H9 (cell line): ENCODE results near the gene SSBP2. TPM values are rescaled to one million over a fixed set of nuclear protein-coding genes. Genes with fewer than 3 reads are reported as not detected.

Experiments
- DNase-seq: peaks from one replicate; pipeline ENCODE4 v3.0.0-alpha.2; 2017
- H2AFZ ChIP-seq: one replicate; pipeline ENCODE4 v1.6.1; 2013; ENCODE audit warnings: mild to moderate bottlenecking, low read length, control low read depth, moderate library complexity
- H2AK5ac ChIP-seq: 2 replicates; pipeline ENCODE4 v1.6.1; 2013; ENCODE audit warnings: low read length, control low read depth, mixed read lengths; ENCODE audit not compliant: insufficient read length
- H2BK120ac ChIP-seq: one replicate; pipeline ENCODE4 v1.6.1; 2013; ENCODE audit warnings: low read depth, mild to moderate bottlenecking, low read length, control low read depth, inconsistent platforms; ENCODE audit not compliant: poor library complexity, severe bottlenecking
- H2BK12ac ChIP-seq: 2 replicates; pipeline ENCODE4 v1.6.1; 2013; ENCODE audit warnings: low read length, control low read depth, mixed read lengths, low read depth; ENCODE audit not compliant: insufficient read length
- H2BK15ac ChIP-seq: 2 replicates; pipeline ENCODE4 v1.6.1; 2013; ENCODE audit warnings: low read depth, low read length, control low read depth
- H2BK20ac ChIP-seq: one replicate; pipeline ENCODE4 v1.6.1; 2013; ENCODE audit warnings: low read depth, mild to moderate bottlenecking, low read length, control low read depth, inconsistent platforms; ENCODE audit not compliant: poor library complexity, severe bottlenecking
- H2BK5ac ChIP-seq: 2 replicates; pipeline ENCODE4 v1.6.1; 2013; ENCODE audit warnings: low read length, control low read depth, mixed read lengths; ENCODE audit not compliant: insufficient read length
- H3K14ac ChIP-seq: 2 replicates; pipeline ENCODE4 v1.6.1; 2013; ENCODE audit warnings: low read length, control low read depth; ENCODE audit not compliant: insufficient read depth
- H3K18ac ChIP-seq: 2 replicates; pipeline ENCODE4 v1.6.1; 2013; ENCODE audit warnings: low read depth, mild to moderate bottlenecking, mixed read lengths, low read length, control low read depth; ENCODE audit not compliant: insufficient read length
- H3K23ac ChIP-seq: 2 replicates; pipeline ENCODE4 v1.6.1; 2013; ENCODE audit warnings: low read length, control low read depth, mixed read lengths, low read depth; ENCODE audit not compliant: insufficient read length
- H3K23me2 ChIP-seq: 2 replicates; pipeline ENCODE4 v1.6.1; 2013; ENCODE audit warnings: low read depth, mild to moderate bottlenecking, mixed read lengths, low read length, control low read depth; ENCODE audit not compliant: insufficient read length, poor library complexity, severe bottlenecking
- H3K27ac ChIP-seq: 2 replicates; pipeline ENCODE4 v1.5.1; 2013; ENCODE audit warnings: low read length, control low read depth, mixed read lengths, low read depth; ENCODE audit not compliant: insufficient read length
- H3K27me3 ChIP-seq: 2 replicates; pipeline ENCODE4 v1.6.1; 2013; ENCODE audit warnings: low read length, control low read depth, inconsistent platforms; ENCODE audit not compliant: insufficient read depth
- H3K4ac ChIP-seq: 2 replicates; pipeline ENCODE4 v1.6.1; 2013; ENCODE audit warnings: low read depth, mild to moderate bottlenecking, control low read depth, inconsistent platforms, low read length, moderate library complexity
- H3K4me1 ChIP-seq: 2 replicates; pipeline ENCODE4 v1.6.1; 2013; ENCODE audit warnings: low read length, control low read depth, inconsistent platforms; ENCODE audit not compliant: insufficient read depth
- H3K4me2 ChIP-seq: 2 replicates; pipeline ENCODE4 v1.6.1; 2013; ENCODE audit warnings: low read length, control low read depth, mixed read lengths; ENCODE audit not compliant: insufficient read length, insufficient read depth
- H3K56ac ChIP-seq: 2 replicates; pipeline ENCODE4 v1.6.1; 2013; ENCODE audit warnings: low read depth, mild to moderate bottlenecking, mixed read lengths, low read length, control low read depth; ENCODE audit not compliant: insufficient read length
- H3K79me1 ChIP-seq: 2 replicates; pipeline ENCODE4 v1.6.1; 2013; ENCODE audit warnings: low read depth, mild to moderate bottlenecking, moderate library complexity, low read length, control low read depth, inconsistent platforms; ENCODE audit not compliant: insufficient read depth, poor library complexity, severe bottlenecking
- H3K79me2 ChIP-seq: 2 replicates; pipeline ENCODE4 v1.6.1; 2013; ENCODE audit warnings: low read length, control low read depth, inconsistent platforms; ENCODE audit not compliant: insufficient read depth
- H3K9ac ChIP-seq: 2 replicates; pipeline ENCODE4 v1.6.1; 2013; ENCODE audit warnings: low read length, control low read depth, mixed read lengths; ENCODE audit not compliant: insufficient read length; ENCODE audit errors: extremely low read depth
- H3K9me3 ChIP-seq: one replicate; pipeline ENCODE4 v1.6.1; 2013; ENCODE audit warnings: low read depth, low read length, inconsistent platforms; ENCODE audit not compliant: control insufficient read depth
- H3T11ph ChIP-seq: one replicate; pipeline ENCODE4 v1.6.1; 2013; ENCODE audit warnings: mild to moderate bottlenecking, low read length, control low read depth, inconsistent platforms
- H4K20me1 ChIP-seq: one replicate; pipeline ENCODE4 v1.6.1; 2013; ENCODE audit not compliant: control insufficient read depth, insufficient read length, insufficient read depth
- H4K5ac ChIP-seq: 2 replicates; pipeline ENCODE4 v1.6.1; 2013; ENCODE audit warnings: low read depth, mild to moderate bottlenecking, mixed read lengths, low read length, control low read depth; ENCODE audit not compliant: insufficient read length
- H4K8ac ChIP-seq: replicated peaks from 2 replicates; pipeline ENCODE4 v1.6.1; 2013; ENCODE audit warnings: low read length, control low read depth, mixed read lengths, low read depth; ENCODE audit not compliant: insufficient read length
- H4K91ac ChIP-seq: 2 replicates; pipeline ENCODE4 v1.6.1; 2013; ENCODE audit warnings: low read depth, mild to moderate bottlenecking, moderate library complexity, mixed read lengths, low read length, control low read depth; ENCODE audit not compliant: insufficient read length
- H3K27ac Mint-ChIP-seq, 3 experiments: 2 replicates in 2 of 3; 3 replicates in 1 of 3; pipeline ENCODE4 v1.8.0; 2020 to 2021; ENCODE audit warnings: mixed read lengths in 3 of 3, mild to moderate bottlenecking in 1 of 3, moderate library complexity in 1 of 3
- H3K27me3 Mint-ChIP-seq: 2 replicates; pipeline ENCODE4 v1.8.0; 2021; ENCODE audit warnings: low read depth, mild to moderate bottlenecking, moderate library complexity, mixed read lengths
- H3K36me3 Mint-ChIP-seq, 3 experiments: 2 replicates in 2 of 3; 3 replicates in 1 of 3; pipeline ENCODE4 v1.8.0; 2020 to 2021; ENCODE audit warnings: low read depth in 3 of 3, mixed read lengths in 3 of 3; ENCODE audit not compliant: insufficient read depth in 1 of 3
- H3K4me1 Mint-ChIP-seq, 2 experiments: 2 replicates each; pipeline ENCODE4 v1.8.0; 2020; ENCODE audit warnings: mixed read lengths in 2 of 2
- H3K4me3 Mint-ChIP-seq, 2 experiments: 2 replicates in 1 of 2; 3 replicates in 1 of 2; pipeline ENCODE4 v1.8.0; 2020 to 2021; ENCODE audit warnings: mild to moderate bottlenecking in 2 of 2, mixed read lengths in 2 of 2, moderate library complexity in 1 of 2
- H3K9me3 Mint-ChIP-seq, 2 experiments: 2 replicates in 1 of 2; 3 replicates in 1 of 2; pipeline ENCODE4 v1.8.0; 2020; ENCODE audit warnings: mild to moderate bottlenecking in 2 of 2, mixed read lengths in 2 of 2, moderate library complexity in 1 of 2
- CTCF ChIP-seq: fragments of 200-600 bp; sonication (generic); conservative IDR thresholded peaks from 3 replicates; pipeline ENCODE4 v1.8.0; 2021; ENCODE audit warnings: antibody characterized with exemption, mild to moderate bottlenecking
- WGBS: extraction: QIAGEN DNeasy Blood & Tissue Kit; methylation state at CpG from one replicate; pipeline ENCODE4 v1.1.7; 2013; ENCODE audit warnings: missing lambda C conversion rate, low lambda C conversion rate, mixed read lengths; ENCODE audit not compliant: insufficient read length; ENCODE audit errors: extremely low coverage; 5-methylcytosine and 5-hydroxymethylcytosine counted together
- total RNA-seq: library from RNA; stranded (reverse); gene quantifications from 2 replicates; pipeline ENCODE4 v1.2.1, GENCODE V29; 2021

SSBP2 gene
- total RNA-seq, 1 experiment from 2014 or later = 35.6 TPM

DNA sequence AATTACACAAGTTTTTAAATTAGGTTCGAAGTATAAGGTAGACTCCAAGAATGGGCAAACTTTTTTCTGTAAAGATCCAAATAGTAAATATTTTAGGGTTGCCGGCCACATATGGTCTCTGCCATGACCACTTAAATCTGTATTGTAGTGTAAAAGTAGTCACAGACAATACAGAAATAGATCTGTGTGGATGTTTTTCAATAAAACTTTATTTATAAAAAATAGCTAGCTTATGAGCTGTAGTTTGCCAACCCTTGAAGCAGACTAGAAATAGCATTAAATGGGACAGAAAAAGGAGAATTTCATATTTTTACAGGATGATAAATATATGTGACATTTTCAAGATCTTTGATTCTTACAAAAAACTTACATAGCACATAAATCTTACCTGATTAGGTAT, 262.0 kb downstream of the SSBP2 start:
- H3K79me1 ChIP-seq = no peaks in the 10 kb centered on the region
- DNase-seq = no peak
- no peak overlapping the region for H2BK120ac ChIP-seq
- H3K9me3 ChIP-seq = no peaks in the 10 kb centered on the region
- no peaks in the 10 kb centered on the region for H3K27me3 ChIP-seq
- H3K4ac ChIP-seq = no peak overlapping the region
- no peak overlapping the region for H2BK15ac ChIP-seq
- H3K4me1 ChIP-seq = no peaks in the 10 kb centered on the region
- H3K23me2 ChIP-seq = no peaks in the 10 kb centered on the region
- H3K23ac ChIP-seq = no peak overlapping the region
- H3K9me3 Mint-ChIP-seq = no peaks in the 10 kb centered on the region
- no peaks in the 10 kb centered on the region for H4K20me1 ChIP-seq
- H2BK20ac ChIP-seq = no peak overlapping the region
- H3K4me3 Mint-ChIP-seq = no peak overlapping the region
- H3K9ac ChIP-seq = no peak overlapping the region
- no peaks in the 10 kb centered on the region for H3K27me3 Mint-ChIP-seq
- no peaks in the 10 kb centered on the region for H3K36me3 Mint-ChIP-seq
- no peak overlapping the region for H3T11ph ChIP-seq
- H2BK12ac ChIP-seq = no peak overlapping the region
- no peaks in the 10 kb centered on the region for H3K79me2 ChIP-seq
- H3K18ac ChIP-seq = no peak overlapping the region
- H3K4me2 ChIP-seq = no peak overlapping the region
- no peak overlapping the region for H3K27ac ChIP-seq
- no peak overlapping the region for H4K5ac ChIP-seq
- no peak overlapping the region for H4K8ac ChIP-seq
- no peaks in the 10 kb centered on the region for H3K4me1 Mint-ChIP-seq
- WGBS = no CpG with 5 or more reads among the region's 2 CpGs
- no peak overlapping the region for H2AFZ ChIP-seq
- H4K91ac ChIP-seq = no peak overlapping the region
- TF ChIP-seq CTCF = no peak
- H3K56ac ChIP-seq = no peak overlapping the region
- no peak overlapping the region for H2BK5ac ChIP-seq
- no peak overlapping the region for H3K14ac ChIP-seq
- no peak overlapping the region for H3K27ac Mint-ChIP-seq
- no peak overlapping the region for H2AK5ac ChIP-seq
